Gastroesophageal sphincter (tissue), 2 donors: Measurements from ENCODE around the gene TMEM179B.

ENCODE experiments used
- POLR2A ChIP-seq, 2 donors: fragments of 450-650 bp; IDR thresholded peaks; one replicate each; pipeline ENCODE4 v1.6.1; 2017; ENCODE audit warnings: antibody characterized with exemption in 2 of 2, mild to moderate bottlenecking in 2 of 2, moderate library complexity in 1 of 2
- POLR2AphosphoS5 ChIP-seq: sonication (generic); formaldehyde crosslinking; IDR thresholded peaks from one replicate; pipeline ENCODE4 v1.6.1; 2017; ENCODE audit warnings: antibody characterized with exemption

- TF ChIP-seq POLR2AphosphoS5 (no peak), POLR2A (IDR thresholded peaks at IDR 0.05) (no peak)
These were observed 32.1 kb upstream of the TMEM179B start for GRCh38 chr11:62755086-62755615.
